Liver (tissue), 9 donors: ENCODE results near the gene ZNF783. TPM values are rescaled to one million over a fixed set of nuclear protein-coding genes. Genes with fewer than 3 reads are reported as not detected.
"Not testable (repeated sequence)": the region's sequence is repeated elsewhere in the genome, so short reads cannot be mapped to it uniquely, and the experiment has no call there.

Source experiments
- DNase-seq: peaks from one replicate; pipeline ENCODE4 v3.0.0-alpha.2; 2017; ENCODE audit warnings: low spot score
- H3K27ac ChIP-seq, 2 donors: one replicate each; pipeline ENCODE4 v1.7.0; 2013; ENCODE audit warnings: inconsistent platforms in 2 of 2, low read length in 2 of 2, control low read depth in 1 of 2, low read depth in 1 of 2, mild to moderate bottlenecking in 1 of 2
- H3K27me3 ChIP-seq, 4 donors: one replicate each; pipeline versions ENCODE4 v1.6.1 to v1.7.0; 2013; ENCODE audit warnings: low read length in 3 of 4, inconsistent platforms in 1 of 4, mild to moderate bottlenecking in 1 of 4, moderate library complexity in 1 of 4; ENCODE audit not compliant: control insufficient read depth in 4 of 4, insufficient read depth in 4 of 4
- H3K36me3 ChIP-seq, 4 donors: one replicate each; pipeline versions ENCODE4 v1.6.1 to v1.7.0; 2013; ENCODE audit warnings: low read length in 3 of 4, mild to moderate bottlenecking in 3 of 4, low read depth in 1 of 4, moderate library complexity in 1 of 4; ENCODE audit not compliant: control insufficient read depth in 4 of 4, insufficient read depth in 3 of 4
- H3K4me1 ChIP-seq, 4 donors: one replicate each; pipeline versions ENCODE4 v1.6.1 to v1.7.0; 2013; ENCODE audit warnings: low read length in 3 of 4, mild to moderate bottlenecking in 3 of 4, moderate library complexity in 1 of 4; ENCODE audit not compliant: control insufficient read depth in 4 of 4, insufficient read depth in 4 of 4
- H3K4me3 ChIP-seq, 3 donors: one replicate each; pipeline versions ENCODE4 v1.6.1 to v1.7.0; 2013; ENCODE audit warnings: low read length in 3 of 3, control low read depth in 1 of 3, low read depth in 1 of 3, mild to moderate bottlenecking in 1 of 3
- H3K9ac ChIP-seq, 2 donors: one replicate each; pipeline ENCODE4 v1.7.0; 2013; ENCODE audit warnings: low read length in 2 of 2, mild to moderate bottlenecking in 2 of 2, moderate library complexity in 2 of 2, control low read depth in 1 of 2, low read depth in 1 of 2
- H3K9me3 ChIP-seq, 4 donors: one replicate each; pipeline versions ENCODE4 v1.6.1 to v1.7.0; 2013; ENCODE audit warnings: low read length in 3 of 4; ENCODE audit not compliant: control insufficient read depth in 4 of 4
- ATF3 ChIP-seq: IDR thresholded peaks from 2 replicates; pipeline ENCODE4 v1.6.1; 2016; ENCODE audit warnings: antibody characterized with exemption
- EGR1 ChIP-seq, 2 donors: IDR thresholded peaks; 2 replicates each; pipeline ENCODE4 v1.6.1; 2016 to 2018; ENCODE audit warnings: antibody characterized with exemption in 2 of 2, low read depth in 2 of 2
- FOXA1 ChIP-seq: IDR thresholded peaks from 2 replicates; pipeline ENCODE4 v1.6.1; 2016; ENCODE audit warnings: antibody characterized with exemption
- FOXA2 ChIP-seq: IDR thresholded peaks from 2 replicates; pipeline ENCODE4 v1.6.1; 2016; ENCODE audit warnings: antibody characterized with exemption
- GABPA ChIP-seq, 2 donors: IDR thresholded peaks in 1 of 2; conservative IDR thresholded peaks in 1 of 2; 2 replicates each; pipeline ENCODE4 v1.6.1; 2016; ENCODE audit warnings: antibody characterized with exemption in 2 of 2, mild to moderate bottlenecking in 1 of 2, moderate library complexity in 1 of 2
- HNF4A ChIP-seq, 2 donors: conservative IDR thresholded peaks; 2 replicates each; pipeline ENCODE4 v1.6.1; 2016; ENCODE audit warnings: antibody characterized with exemption in 2 of 2, mild to moderate bottlenecking in 2 of 2
- HNF4G ChIP-seq: IDR thresholded peaks from 2 replicates; pipeline ENCODE4 v1.6.1; 2016; ENCODE audit warnings: antibody characterized with exemption
- JUND ChIP-seq, 2 donors: IDR thresholded peaks; 2 replicates each; pipeline ENCODE4 v1.6.1; 2016; ENCODE audit warnings: antibody characterized with exemption in 2 of 2
- MAX ChIP-seq: IDR thresholded peaks from 2 replicates; pipeline ENCODE4 v1.6.1; 2016; ENCODE audit warnings: antibody characterized with exemption
- NR2F2 ChIP-seq: IDR thresholded peaks from 2 replicates; pipeline ENCODE4 v1.6.1; 2016; ENCODE audit warnings: antibody characterized with exemption
- RAD21 ChIP-seq, 2 donors: IDR thresholded peaks; 2 replicates each; pipeline ENCODE4 v1.6.1; 2016; ENCODE audit warnings: antibody characterized with exemption in 2 of 2, mild to moderate bottlenecking in 2 of 2
- RXRA ChIP-seq, 2 donors: IDR thresholded peaks; 2 replicates each; pipeline ENCODE4 v1.6.1; 2017 to 2018; ENCODE audit warnings: antibody characterized with exemption in 2 of 2, mild to moderate bottlenecking in 1 of 2
- SP1 ChIP-seq: IDR thresholded peaks from 2 replicates; pipeline ENCODE4 v1.6.1; 2018; ENCODE audit warnings: antibody characterized with exemption, mild to moderate bottlenecking
- TAF1 ChIP-seq: conservative IDR thresholded peaks from 2 replicates; pipeline ENCODE4 v1.6.1; 2016; ENCODE audit warnings: antibody characterized with exemption, mild to moderate bottlenecking
- YY1 ChIP-seq: IDR thresholded peaks from 2 replicates; pipeline ENCODE4 v1.6.1; 2016; ENCODE audit warnings: antibody characterized with exemption, mild to moderate bottlenecking
- ZBTB33 ChIP-seq: IDR thresholded peaks from 2 replicates; pipeline ENCODE4 v1.6.1; 2016; ENCODE audit warnings: antibody characterized with exemption
- WGBS: extraction: QIAGEN DNeasy Blood & Tissue Kit; methylation state at CpG from one replicate; pipeline ENCODE4 v1.1.7; 2013; 5-methylcytosine and 5-hydroxymethylcytosine counted together
- polyA plus RNA-seq, 2 donors: library from polyadenylated mRNA; stranded (reverse) in 1 of 2; unstranded in 1 of 2; fragments of 200-250 nt in 1 of 2; fragments of >200 nt in 1 of 2; fragmentation: Nextera tagmentation in 1 of 2; extraction: Ambion mirVana in 1 of 2; gene quantifications; one replicate each; pipeline versions ENCODE4 v1.2.1 to v1.2.3, GENCODE V29; 2013 to 2015
- total RNA-seq, 2 donors: library from RNA; depleted of rRNA; stranded (reverse); fragments of >200 nt; gene quantifications; one replicate each; pipeline ENCODE4 v1.2.3, GENCODE V29; 2014
- TF ChIP-seq, protein P1 (sequence below): IDR thresholded peaks from 2 replicates; pipeline ENCODE4 v1.6.1; 2016; ENCODE audit warnings: antibody characterized with exemption, mild to moderate bottlenecking
- TF ChIP-seq, protein P2 (sequence below): fragments of 150-350 bp; IDR thresholded peaks from 2 replicates; pipeline ENCODE4 v1.5.1; 2017; ENCODE audit warnings: improper control_type of control experiment, low read depth, low read length; ENCODE audit not compliant: missing input control
- donor health status: healthy.
- donor health status: healthy.
- donor health status: healthy.
- donor health status: healthy.
- donor health status: healthy.

Gene ZNF783
- total and polyA plus RNA-seq, 4 donors, result 1.5 to 4.3 (median 1.8) TPM

DNA sequence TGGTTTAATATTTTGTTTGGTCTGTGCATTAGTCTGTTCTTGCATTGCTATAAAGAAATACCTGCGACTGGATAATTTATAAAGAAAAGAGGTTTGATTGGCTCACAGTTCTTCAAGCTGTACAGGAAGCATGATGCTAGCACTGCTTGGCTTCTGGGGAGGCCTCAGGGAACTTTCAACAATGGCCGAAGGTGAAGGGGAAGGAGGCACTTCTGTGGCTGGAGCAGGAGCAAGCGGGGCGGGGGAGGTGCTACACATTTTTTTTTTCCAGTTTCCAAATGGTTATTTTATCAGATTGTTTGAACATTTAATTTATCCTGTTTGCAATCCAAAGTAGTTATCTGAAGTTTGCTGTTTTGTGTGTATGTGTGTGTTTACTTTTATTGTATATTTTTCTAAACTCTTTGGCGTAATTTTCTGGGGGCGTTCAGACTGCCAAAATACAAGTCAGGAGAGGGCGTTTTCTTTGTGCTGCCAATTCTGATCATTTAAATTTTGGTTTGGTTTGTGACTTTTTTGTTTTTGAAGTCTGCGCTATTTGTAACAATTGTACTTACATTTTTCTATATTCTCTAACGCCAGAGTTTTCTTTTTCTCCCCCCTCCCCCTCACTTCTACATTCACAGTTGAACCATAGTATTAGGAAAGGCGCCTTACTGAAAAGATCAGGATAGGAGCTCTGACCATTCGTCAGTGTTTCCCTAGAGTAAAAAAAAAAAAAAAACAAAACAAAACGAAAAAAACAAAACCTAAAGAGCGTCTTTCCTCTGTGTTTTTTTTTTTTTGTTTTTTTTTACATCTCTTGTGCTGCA, 58.5 kb downstream of the ZNF783 start:
- no peak for TF ChIP-seq TAF1
- no peak for TF ChIP-seq MAX
- TF ChIP-seq SP1, result no peak
- no peak for TF ChIP-seq JUND (IDR thresholded peaks at IDR 0.05)
- TF ChIP-seq ZBTB33, result no peak
- TF ChIP-seq RXRA (IDR thresholded peaks at IDR 0.05), result no peak
- TF ChIP-seq, protein P1, sequence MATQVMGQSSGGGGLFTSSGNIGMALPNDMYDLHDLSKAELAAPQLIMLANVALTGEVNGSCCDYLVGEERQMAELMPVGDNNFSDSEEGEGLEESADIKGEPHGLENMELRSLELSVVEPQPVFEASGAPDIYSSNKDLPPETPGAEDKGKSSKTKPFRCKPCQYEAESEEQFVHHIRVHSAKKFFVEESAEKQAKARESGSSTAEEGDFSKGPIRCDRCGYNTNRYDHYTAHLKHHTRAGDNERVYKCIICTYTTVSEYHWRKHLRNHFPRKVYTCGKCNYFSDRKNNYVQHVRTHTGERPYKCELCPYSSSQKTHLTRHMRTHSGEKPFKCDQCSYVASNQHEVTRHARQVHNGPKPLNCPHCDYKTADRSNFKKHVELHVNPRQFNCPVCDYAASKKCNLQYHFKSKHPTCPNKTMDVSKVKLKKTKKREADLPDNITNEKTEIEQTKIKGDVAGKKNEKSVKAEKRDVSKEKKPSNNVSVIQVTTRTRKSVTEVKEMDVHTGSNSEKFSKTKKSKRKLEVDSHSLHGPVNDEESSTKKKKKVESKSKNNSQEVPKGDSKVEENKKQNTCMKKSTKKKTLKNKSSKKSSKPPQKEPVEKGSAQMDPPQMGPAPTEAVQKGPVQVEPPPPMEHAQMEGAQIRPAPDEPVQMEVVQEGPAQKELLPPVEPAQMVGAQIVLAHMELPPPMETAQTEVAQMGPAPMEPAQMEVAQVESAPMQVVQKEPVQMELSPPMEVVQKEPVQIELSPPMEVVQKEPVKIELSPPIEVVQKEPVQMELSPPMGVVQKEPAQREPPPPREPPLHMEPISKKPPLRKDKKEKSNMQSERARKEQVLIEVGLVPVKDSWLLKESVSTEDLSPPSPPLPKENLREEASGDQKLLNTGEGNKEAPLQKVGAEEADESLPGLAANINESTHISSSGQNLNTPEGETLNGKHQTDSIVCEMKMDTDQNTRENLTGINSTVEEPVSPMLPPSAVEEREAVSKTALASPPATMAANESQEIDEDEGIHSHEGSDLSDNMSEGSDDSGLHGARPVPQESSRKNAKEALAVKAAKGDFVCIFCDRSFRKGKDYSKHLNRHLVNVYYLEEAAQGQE, result no peak
- TF ChIP-seq HNF4G, result no peak
- no peak for TF ChIP-seq RAD21 (IDR thresholded peaks at IDR 0.05)
- TF ChIP-seq GABPA (IDR thresholded peaks at IDR 0.05 in 1 of 2, conservative IDR thresholded peaks at IDR 0.05 in 1 of 2), result no peak
- TF ChIP-seq HNF4A (conservative IDR thresholded peaks at IDR 0.05), result no peak
- TF ChIP-seq, protein P2, sequence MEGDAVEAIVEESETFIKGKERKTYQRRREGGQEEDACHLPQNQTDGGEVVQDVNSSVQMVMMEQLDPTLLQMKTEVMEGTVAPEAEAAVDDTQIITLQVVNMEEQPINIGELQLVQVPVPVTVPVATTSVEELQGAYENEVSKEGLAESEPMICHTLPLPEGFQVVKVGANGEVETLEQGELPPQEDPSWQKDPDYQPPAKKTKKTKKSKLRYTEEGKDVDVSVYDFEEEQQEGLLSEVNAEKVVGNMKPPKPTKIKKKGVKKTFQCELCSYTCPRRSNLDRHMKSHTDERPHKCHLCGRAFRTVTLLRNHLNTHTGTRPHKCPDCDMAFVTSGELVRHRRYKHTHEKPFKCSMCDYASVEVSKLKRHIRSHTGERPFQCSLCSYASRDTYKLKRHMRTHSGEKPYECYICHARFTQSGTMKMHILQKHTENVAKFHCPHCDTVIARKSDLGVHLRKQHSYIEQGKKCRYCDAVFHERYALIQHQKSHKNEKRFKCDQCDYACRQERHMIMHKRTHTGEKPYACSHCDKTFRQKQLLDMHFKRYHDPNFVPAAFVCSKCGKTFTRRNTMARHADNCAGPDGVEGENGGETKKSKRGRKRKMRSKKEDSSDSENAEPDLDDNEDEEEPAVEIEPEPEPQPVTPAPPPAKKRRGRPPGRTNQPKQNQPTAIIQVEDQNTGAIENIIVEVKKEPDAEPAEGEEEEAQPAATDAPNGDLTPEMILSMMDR, result no peak
- no peak for TF ChIP-seq YY1
- no peak for TF ChIP-seq EGR1 (IDR thresholded peaks at IDR 0.05; ENCODE audit: low read depth in 2 of 2)
- TF ChIP-seq FOXA1, result no peak
- no peak for TF ChIP-seq FOXA2
- TF ChIP-seq ATF3, result no peak
- no peak for TF ChIP-seq NR2F2
- Histone ChIP-seq H3K4me1 (peaks cover 0 to 6% (median 4%) of the 10 kb centered on the region in 4 donors), H3K9me3 (no peaks in the 10 kb centered on the region), H3K36me3 (no peaks in the 10 kb centered on the region), H3K4me3 (no peak overlapping the region), H3K9ac (no peak overlapping the region), H3K27ac (no peak overlapping the region), H3K27me3 (no peaks in the 10 kb centered on the region)
- WGBS, result 87% methylated on average over 13 of the region's 13 CpGs
- DNase-seq, result no peak

DNA sequence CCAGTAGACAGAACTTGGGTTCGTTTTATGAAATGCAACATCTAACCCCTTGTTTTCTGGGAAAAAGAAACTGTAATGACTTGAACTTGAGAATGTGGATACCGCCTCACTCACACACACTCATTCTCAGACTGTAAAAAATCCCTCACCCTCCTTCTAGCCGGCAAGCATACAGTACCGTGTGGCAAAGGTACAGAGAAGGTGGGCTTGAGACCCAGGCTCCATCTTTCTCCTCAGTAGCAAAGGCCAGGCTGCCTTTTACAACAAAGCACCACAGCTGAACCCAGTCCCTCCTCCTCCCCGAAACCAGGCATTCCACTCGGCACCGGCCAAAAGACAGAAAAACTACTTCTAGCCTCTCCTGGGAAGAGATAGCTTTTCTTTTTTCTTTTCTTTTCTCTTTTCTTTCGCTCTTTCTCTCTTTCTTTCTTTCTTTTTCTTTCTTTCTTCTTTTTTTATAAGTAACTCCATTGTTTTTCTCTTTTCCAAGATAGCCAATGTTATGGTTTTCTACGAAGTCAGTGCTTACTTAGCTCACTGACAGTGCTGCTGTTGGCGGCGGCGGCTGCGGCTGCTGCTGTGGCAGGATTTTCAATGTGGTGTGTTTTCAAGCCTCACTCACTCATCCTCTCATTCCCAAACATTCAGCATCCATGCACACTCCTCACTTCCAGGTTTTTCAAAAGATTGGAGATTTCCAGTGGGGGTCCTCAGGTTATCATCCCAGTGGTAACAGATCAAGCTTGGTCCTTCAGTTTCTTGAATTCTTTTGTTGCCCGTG, 59.3 kb downstream of the ZNF783 start:
- DNase-seq, H3K27me3 ChIP-seq, H3K4me1 ChIP-seq, H3K9me3 ChIP-seq, H3K9ac ChIP-seq, H3K36me3 ChIP-seq: not testable (repeated sequence)
- peak overlapping the region; percentile 36 to 57 (median 55) for H3K4me3 ChIP-seq
- peak overlapping the region; percentile 67 to 69 for H3K27ac ChIP-seq
- WGBS, result 79% methylated on average over 14 of the region's 14 CpGs
